HL-60 (cell line): Measurements from ENCODE around the gene CHL1.
"Not testable (repeated sequence)": the region's sequence is repeated elsewhere in the genome, so short reads cannot be mapped to it uniquely, and the experiment has no call there.

Source experiments
- DNase-seq, 2 experiments: peaks; one replicate each; pipeline ENCODE4 v3.0.0-alpha.2; 2010 to 2020; ENCODE audit warnings: low read depth in 1 of 2, low spot score in 1 of 2
- H3K27ac ChIP-seq: fragments of 250-450 bp; sonication (Bioruptor Pico); replicated peaks from 2 replicates; pipeline ENCODE4 v1.5.1; 2020; ENCODE audit warnings: mild to moderate bottlenecking, moderate library complexity
- H3K27me3 ChIP-seq: fragments of 250-450 bp; sonication (Bioruptor Pico); 2 replicates; pipeline ENCODE4 v1.5.1; 2021; ENCODE audit warnings: mild to moderate bottlenecking, moderate library complexity; ENCODE audit not compliant: insufficient read depth, poor library complexity, severe bottlenecking
- H3K4me3 ChIP-seq: replicated peaks from 2 replicates; pipeline ENCODE4 v1.5.1; 2011; ENCODE audit warnings: mild to moderate bottlenecking, control low read depth, low read length; ENCODE audit not compliant: insufficient read depth
- CTCF ChIP-seq: IDR thresholded peaks from one replicate; pipeline ENCODE4 v1.5.1; 2011; ENCODE audit warnings: low read length, control low read depth, inconsistent platforms; ENCODE audit not compliant: insufficient read depth
- GABPA ChIP-seq: IDR thresholded peaks from 2 replicates; pipeline ENCODE4 v1.6.1; 2012; ENCODE audit warnings: low read depth
- POLR2AphosphoS5 ChIP-seq: IDR thresholded peaks from 2 replicates; pipeline ENCODE4 v1.6.1; 2012; ENCODE audit warnings: low read depth
- REST ChIP-seq: IDR thresholded peaks from 2 replicates; pipeline ENCODE4 v1.6.1; 2012; ENCODE audit warnings: low read depth; ENCODE audit not compliant: insufficient replicate concordance
- SPI1 ChIP-seq: IDR thresholded peaks from 2 replicates; pipeline ENCODE4 v1.6.1; 2012; ENCODE audit warnings: low read depth, mild to moderate bottlenecking, borderline replicate concordance

Gene CHL1

GRCh38 chr3:365268-365667, 168.7 kb downstream of the CHL1 start:
- Histone ChIP-seq H3K27me3 (no peaks in the 10 kb centered on the region), H3K4me3 (no peak overlapping the region), H3K27ac (no peak overlapping the region)
- no peak for TF ChIP-seq CTCF
- no peak for TF ChIP-seq SPI1
- TF ChIP-seq GABPA: no peak
- TF ChIP-seq POLR2AphosphoS5: no peak
- no peak for TF ChIP-seq REST
- no peak for DNase-seq

GRCh38 chr3:366253-366652, 169.7 kb downstream of the CHL1 start:
- H3K27ac ChIP-seq, H3K27me3 ChIP-seq, H3K4me3 ChIP-seq, DNase-seq: not testable (repeated sequence)

GRCh38 chr3:373193-373779, 176.7 kb downstream of the CHL1 start:
- no peak for DNase-seq
- no peaks in the 10 kb centered on the region for H3K27me3 ChIP-seq
- no peak overlapping the region for H3K27ac ChIP-seq
- H3K4me3 ChIP-seq: no peak overlapping the region
- no peak for TF ChIP-seq SPI1
- TF ChIP-seq REST: no peak
- no peak for TF ChIP-seq POLR2AphosphoS5
- TF ChIP-seq GABPA: no peak
- no peak for TF ChIP-seq CTCF

- no peak overlapping the region for H3K27ac ChIP-seq
- no peak overlapping the region for H3K4me3 ChIP-seq
- no peaks in the 10 kb centered on the region for H3K27me3 ChIP-seq
- DNase-seq: no peak
- no peak for TF ChIP-seq CTCF
- TF ChIP-seq REST: no peak
- no peak for TF ChIP-seq POLR2AphosphoS5
- no peak for TF ChIP-seq GABPA
- no peak for TF ChIP-seq SPI1
These were observed 177.9 kb downstream of the CHL1 start for GRCh38 chr3:374459-374858.
